Non-pigmented ciliary epithelial cell (primary cell): ENCODE data around the gene DCAF11.

Source experiments
- DNase-seq: peaks from one replicate; pipeline ENCODE4 v3.0.0-alpha.2; 2010; ENCODE audit warnings: low read depth

The DCAF11 gene

GRCh38 chr14:24121210-24121609 lies 6.6 kb downstream of the DCAF11 start:
- DNase-seq, result no peak

- no peak for DNase-seq
Observed at GRCh38 chr14:24122416-24122815, 7.8 kb downstream of the DCAF11 start.

- DNase-seq, result no peak
Observed at GRCh38 chr14:24122898-24123297, 8.3 kb downstream of the DCAF11 start.

- DNase-seq, result no peak
Observed at GRCh38 chr14:24123424-24124417, 9.1 kb downstream of the DCAF11 start.

- no peak for DNase-seq
Observed at GRCh38 chr14:24126939-24127338, 12.4 kb downstream of the DCAF11 start.

GRCh38 chr14:24127673-24128072 lies 13.1 kb downstream of the DCAF11 start:
- DNase-seq, result no peak

GRCh38 chr14:24129410-24129998 lies 14.9 kb downstream of the DCAF11 start:
- no peak for DNase-seq

- DNase-seq, result no peak
Observed at GRCh38 chr14:24130380-24130716, 15.8 kb downstream of the DCAF11 start, which contains the start of gene FITM1. Gene FITM1 (plus strand): TSS chr14:24130659. CDS start chr14:24131564, 905 bp downstream.

- no peak for DNase-seq
Observed at GRCh38 chr14:24130717-24131548, 16.4 kb downstream of the DCAF11 start.

GRCh38 chr14:24131549-24131966 lies 17.0 kb downstream of the DCAF11 start:
- no peak for DNase-seq

GRCh38 chr14:24132061-24132685 lies 17.6 kb downstream of the DCAF11 start:
- DNase-seq, result no peak

GRCh38 chr14:24132976-24133375 lies 18.4 kb downstream of the DCAF11 start:
- DNase-seq, result no peak

GRCh38 chr14:24133735-24134134 lies 19.2 kb downstream of the DCAF11 start:
- DNase-seq, result no peak

- no peak for DNase-seq
Observed at GRCh38 chr14:24135584-24135833, 20.9 kb downstream of the DCAF11 start.

- DNase-seq, result no peak
Observed at GRCh38 chr14:24135834-24136683, 21.5 kb downstream of the DCAF11 start, which contains the start of gene PSME1. Gene PSME1 (plus strand): TSS chr14:24136194. CDS start chr14:24136263, 69 bp downstream.

- DNase-seq, result no peak
Observed at GRCh38 chr14:24136684-24137528, 22.3 kb downstream of the DCAF11 start.

GRCh38 chr14:24137529-24138395 lies 23.2 kb downstream of the DCAF11 start:
- DNase-seq, result no peak

GRCh38 chr14:24138396-24139271 lies 24.1 kb downstream of the DCAF11 start:
- DNase-seq, result no peak
